Keratinocyte (primary cell): Measurements from ENCODE around the gene ADGRF3. TPM values are rescaled to one million over a fixed set of nuclear protein-coding genes. Genes with fewer than 3 reads are reported as not detected.

ENCODE experiments used
- DNase-seq: peaks from one replicate; pipeline ENCODE4 v3.0.0-alpha.2; 2011; ENCODE audit warnings: low read depth, missing footprints, low spot score
- FAIRE-seq: peaks from 2 replicates; lab custom pipeline; 2011; peaks lifted over from hg19 to GRCh38; lab: Jason Lieb, UNC
- H2AFZ ChIP-seq: 2 replicates; pipeline ENCODE4 v1.6.0; 2012; ENCODE audit warnings: low read length, control low read depth, inconsistent platforms; ENCODE audit not compliant: control insufficient read depth
- H3K27ac ChIP-seq: 2 replicates; pipeline ENCODE4 v1.5.1; 2011; ENCODE audit warnings: low read length; ENCODE audit not compliant: control insufficient read depth, insufficient read depth
- H3K27me3 ChIP-seq: 3 replicates; pipeline ENCODE4 v1.6.0; 2011; ENCODE audit warnings: low read length; ENCODE audit not compliant: control insufficient read depth, insufficient read depth; ENCODE audit errors: extremely low read depth
- H3K36me3 ChIP-seq, 2 experiments: 2 replicates in 1 of 2; 3 replicates in 1 of 2; pipeline ENCODE4 v1.5.1; 2011; ENCODE audit warnings: low read length in 2 of 2, mild to moderate bottlenecking in 1 of 2; ENCODE audit not compliant: control insufficient read depth in 2 of 2, insufficient read depth in 2 of 2; ENCODE audit errors: extremely low read depth in 1 of 2
- H3K4me1 ChIP-seq: 3 replicates; pipeline ENCODE4 v1.5.1; 2011; ENCODE audit warnings: low read length; ENCODE audit not compliant: control insufficient read depth, insufficient read depth; ENCODE audit errors: extremely low read depth
- H3K4me2 ChIP-seq: 3 replicates; pipeline ENCODE4 v1.6.0; 2011; ENCODE audit warnings: low read depth, low read length; ENCODE audit not compliant: control insufficient read depth, insufficient read depth; ENCODE audit errors: extremely low read depth
- H3K4me3 ChIP-seq, 3 experiments: fragments of 200-600 bp in 1 of 3; sonication (generic) in 1 of 3; 2 replicates in 2 of 3; 3 replicates in 1 of 3; pipeline ENCODE4 v1.5.1; 2011 to 2016; ENCODE audit warnings: low read length in 3 of 3, mild to moderate bottlenecking in 3 of 3, control low read depth in 2 of 3, inconsistent platforms in 1 of 3, low read depth in 1 of 3, mixed read lengths in 1 of 3, mixed run types in 1 of 3, moderate library complexity in 1 of 3; ENCODE audit not compliant: control insufficient read depth in 2 of 3, insufficient read depth in 2 of 3; ENCODE audit errors: extremely low read depth in 1 of 3
- H3K79me2 ChIP-seq: 2 replicates; pipeline ENCODE4 v1.6.0; 2012; ENCODE audit warnings: low read length; ENCODE audit not compliant: control insufficient read depth, insufficient read depth
- H3K9ac ChIP-seq: 3 replicates; pipeline ENCODE4 v1.6.0; 2011; ENCODE audit warnings: low read length; ENCODE audit not compliant: control insufficient read depth, insufficient read depth; ENCODE audit errors: extremely low read depth
- H3K9me1 ChIP-seq: 3 replicates; pipeline ENCODE4 v1.6.0; 2011; ENCODE audit warnings: low read length; ENCODE audit not compliant: control insufficient read depth, insufficient read depth; ENCODE audit errors: extremely low read depth
- H3K9me3 ChIP-seq: 2 replicates; pipeline ENCODE4 v1.5.1; 2012; ENCODE audit warnings: low read depth, low read length; ENCODE audit not compliant: control insufficient read depth
- H4K20me1 ChIP-seq: 3 replicates; pipeline ENCODE4 v1.6.0; 2011; ENCODE audit warnings: low read length; ENCODE audit not compliant: control insufficient read depth, insufficient read depth; ENCODE audit errors: extremely low read depth
- EZH2 ChIP-seq: IDR thresholded peaks from one replicate; pipeline ENCODE4 v1.6.1; 2012; ENCODE audit warnings: inconsistent platforms, mild to moderate bottlenecking, low read length, moderate library complexity
- dilution Hi-C: fragments of 300-500 bp; cut with MboI; formaldehyde crosslinking; loops from one replicate; pipeline ENCODE4 v1.7.0; 2020; ENCODE audit warnings: low sequenced_read_pairs; ENCODE audit not compliant: extremely low pct_ligation_motif_present
- polyA plus RNA-seq, 5 experiments: library from polyadenylated mRNA; depleted of rRNA in 3 of 5; stranded (reverse) in 3 of 5; stranded (forward) in 1 of 5; unstranded in 1 of 5; fragments of >200 nt; gene quantifications; 1 replicate in 1 of 5; 2 replicates in 3 of 5; 3 replicates in 1 of 5; pipeline versions ENCODE4 v1.2.1 to v1.2.3, GENCODE V29; 2011 to 2012; ENCODE audit warnings: missing spikeins in 2 of 5, low read depth in 1 of 5, low replicate concordance in 1 of 5
- TF ChIP-seq, protein P1 (sequence below), 3 experiments: IDR thresholded peaks in 1 of 3; conservative IDR thresholded peaks in 1 of 3; optimal IDR thresholded peaks in 1 of 3; 2 replicates in 2 of 3; 3 replicates in 1 of 3; pipeline versions ENCODE3 to v1.5.1; 2011; ENCODE audit warnings: low read length in 3 of 3, mild to moderate bottlenecking in 3 of 3, moderate library complexity in 2 of 3, control low read depth in 1 of 3, inconsistent platforms in 1 of 3; ENCODE audit not compliant: insufficient read depth in 2 of 3; ENCODE audit errors: extremely low read depth in 1 of 3

ADGRF3 gene
- polyA plus RNA-seq, 1 donor (not counting 4 experiments of a cell fraction or from before 2014, with no cell fraction given): 0.17 TPM

DNA sequence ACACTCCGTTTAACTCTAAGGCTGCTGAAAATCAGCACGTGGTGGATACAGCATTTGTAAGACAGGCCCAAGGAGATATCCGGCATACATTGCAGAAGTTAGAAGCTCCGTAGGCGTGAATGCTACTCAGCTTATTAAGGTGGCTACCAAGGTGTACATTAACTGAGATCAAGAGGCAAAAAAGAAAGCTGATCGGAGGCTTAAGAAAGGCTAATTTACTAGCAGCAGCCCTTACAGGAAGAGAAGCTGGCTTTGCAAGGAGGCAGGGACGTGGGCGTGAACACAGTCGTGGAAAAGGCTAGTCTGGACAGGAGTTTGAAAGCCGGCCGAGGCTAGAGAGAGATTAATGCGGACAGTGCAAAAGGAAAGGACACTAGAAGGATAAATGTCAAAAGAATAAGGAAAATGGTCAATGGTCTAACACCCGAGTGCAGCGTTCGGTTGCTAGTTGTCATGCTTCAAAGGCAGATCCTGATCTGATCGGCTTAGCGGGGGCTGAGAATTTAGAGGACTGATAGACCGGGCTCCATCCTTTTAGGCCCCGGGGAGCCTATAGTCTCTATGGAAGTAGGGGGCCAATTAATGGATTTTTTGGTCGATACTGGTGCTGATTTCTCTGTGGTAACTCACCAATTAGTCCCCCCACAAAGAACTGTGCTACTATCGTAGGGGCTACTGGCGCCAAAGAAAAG is 46.2 kb downstream of the ADGRF3 start:
- H2AFZ ChIP-seq: peak overlapping the region; percentile 91
- peak overlapping the region; percentile 88 for H3K9ac ChIP-seq
- peak overlapping the region; percentile 87 for H3K27ac ChIP-seq
- no peaks in the 10 kb centered on the region for H3K79me2 ChIP-seq
- no peaks in the 10 kb centered on the region for H3K9me3 ChIP-seq
- dilution Hi-C loops: no loop called here
- H3K36me3 ChIP-seq: no peaks in the 10 kb centered on the region
- H3K27me3 ChIP-seq: no peaks in the 10 kb centered on the region
- no peaks in the 10 kb centered on the region for H4K20me1 ChIP-seq
- no peak for TF ChIP-seq EZH2
- TF ChIP-seq, protein P1, sequence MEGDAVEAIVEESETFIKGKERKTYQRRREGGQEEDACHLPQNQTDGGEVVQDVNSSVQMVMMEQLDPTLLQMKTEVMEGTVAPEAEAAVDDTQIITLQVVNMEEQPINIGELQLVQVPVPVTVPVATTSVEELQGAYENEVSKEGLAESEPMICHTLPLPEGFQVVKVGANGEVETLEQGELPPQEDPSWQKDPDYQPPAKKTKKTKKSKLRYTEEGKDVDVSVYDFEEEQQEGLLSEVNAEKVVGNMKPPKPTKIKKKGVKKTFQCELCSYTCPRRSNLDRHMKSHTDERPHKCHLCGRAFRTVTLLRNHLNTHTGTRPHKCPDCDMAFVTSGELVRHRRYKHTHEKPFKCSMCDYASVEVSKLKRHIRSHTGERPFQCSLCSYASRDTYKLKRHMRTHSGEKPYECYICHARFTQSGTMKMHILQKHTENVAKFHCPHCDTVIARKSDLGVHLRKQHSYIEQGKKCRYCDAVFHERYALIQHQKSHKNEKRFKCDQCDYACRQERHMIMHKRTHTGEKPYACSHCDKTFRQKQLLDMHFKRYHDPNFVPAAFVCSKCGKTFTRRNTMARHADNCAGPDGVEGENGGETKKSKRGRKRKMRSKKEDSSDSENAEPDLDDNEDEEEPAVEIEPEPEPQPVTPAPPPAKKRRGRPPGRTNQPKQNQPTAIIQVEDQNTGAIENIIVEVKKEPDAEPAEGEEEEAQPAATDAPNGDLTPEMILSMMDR (optimal IDR thresholded peaks at IDR 0.05 in 1 of 3, IDR thresholded peaks at IDR 0.05 in 1 of 3, conservative IDR thresholded peaks at IDR 0.05 in 1 of 3; ENCODE audit: extremely low read depth in 1 of 3, insufficient read depth in 2 of 3, low read length in 3 of 3): no peak
- DNase-seq (no peak), FAIRE-seq (peak; percentile 88)
- peak overlapping the region in 2 of 3 experiments; percentile 55 to 79 for H3K4me3 ChIP-seq
- H3K4me2 ChIP-seq: peak overlapping the region; percentile 100
- H3K9me1 ChIP-seq: no peaks in the 10 kb centered on the region
- peaks cover 50% of the 10 kb centered on the region for H3K4me1 ChIP-seq

DNA sequence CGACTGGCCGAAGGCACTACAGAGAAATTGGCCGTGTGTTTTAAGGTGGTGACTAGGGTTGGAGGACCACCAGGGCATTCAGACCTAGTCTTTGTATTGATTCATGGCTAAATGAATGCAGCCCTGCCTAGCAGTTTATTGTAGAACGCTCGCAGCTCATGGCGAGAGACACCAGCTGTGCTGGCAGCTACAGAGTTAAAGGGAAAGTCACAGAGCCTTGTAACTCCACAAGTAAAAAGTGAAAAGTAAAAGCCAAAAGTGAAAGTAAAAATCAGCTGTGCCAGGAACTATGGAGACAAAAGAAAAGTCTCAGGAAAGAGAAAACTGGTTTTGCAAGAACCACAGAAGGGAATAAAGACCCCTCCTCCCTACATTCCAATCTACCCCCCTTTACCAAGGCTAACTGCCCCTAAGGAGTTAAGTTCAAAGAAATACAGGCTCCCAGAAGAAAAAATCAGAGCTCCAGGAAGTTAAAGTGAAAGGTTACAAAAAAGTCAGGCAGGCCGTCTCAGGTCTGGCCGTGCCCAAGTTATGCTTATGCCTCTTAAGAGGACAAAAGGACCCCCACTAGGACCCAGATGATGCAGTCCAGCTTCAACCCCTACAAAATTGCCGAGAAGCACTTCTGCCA is 47.0 kb downstream of the ADGRF3 start:
- dilution Hi-C loops: no loop called here
- Histone ChIP-seq H3K4me1 (peaks cover 42% of the 10 kb centered on the region), H3K27me3 (no peaks in the 10 kb centered on the region), H4K20me1 (no peaks in the 10 kb centered on the region), H3K9me1 (no peaks in the 10 kb centered on the region), H3K9ac (peak overlapping the region; percentile 88), H3K36me3 (no peaks in the 10 kb centered on the region), H3K4me2 (peak overlapping the region; percentile 100), H3K27ac (peak overlapping the region; percentile 87), H3K79me2 (no peaks in the 10 kb centered on the region), H3K4me3 (peak overlapping the region; percentile 20 to 79 (median 55)), H2AFZ (peak overlapping the region; percentile 91), H3K9me3 (no peaks in the 10 kb centered on the region)
- TF ChIP-seq, protein P1 (optimal IDR thresholded peaks at IDR 0.05 in 1 of 3, IDR thresholded peaks at IDR 0.05 in 1 of 3, conservative IDR thresholded peaks at IDR 0.05 in 1 of 3; ENCODE audit: extremely low read depth in 1 of 3, insufficient read depth in 2 of 3, low read length in 3 of 3): no peak
- TF ChIP-seq EZH2: no peak
- peak; percentile 56 for FAIRE-seq
- DNase-seq: no peak
